ENCODE results near the gene GPR84.
"Not testable (repeated sequence)": the region's sequence is repeated elsewhere in the genome, so short reads cannot be mapped to it uniquely, and the experiment has no call there.

The GPR84 gene

GRCh38 chr12:54354271-54354670, 10.0 kb downstream of the GPR84 start:
- DNase-seq, result not testable (repeated sequence)

- peak; percentile 66 for DNase-seq
These were observed 11.1 kb downstream of the GPR84 start for GRCh38 chr12:54352891-54353874.

GRCh38 chr12:54352022-54352531, 12.2 kb downstream of the GPR84 start:
- DNase-seq, result peak; percentile 66

- DNase-seq, result no peak
These were observed 12.9 kb downstream of the GPR84 start for GRCh38 chr12:54351341-54351740.

- no peak for DNase-seq
These were observed 13.5 kb downstream of the GPR84 start for GRCh38 chr12:54350743-54351142.

GRCh38 chr12:54349679-54350078, 14.6 kb downstream of the GPR84 start:
- no peak for DNase-seq

GRCh38 chr12:54349036-54349435, 15.2 kb downstream of the GPR84 start:
- no peak for DNase-seq

GRCh38 chr12:54341378-54342300, 22.6 kb downstream of the GPR84 start:
- no peak for DNase-seq

GRCh38 chr12:54340846-54341245, 23.4 kb downstream of the GPR84 start:
- no peak for DNase-seq

GRCh38 chr12:54338698-54339296, 25.5 kb downstream of the GPR84 start:
- DNase-seq, result no peak

GRCh38 chr12:54337854-54338650, 26.2 kb downstream of the GPR84 start:
- no peak for DNase-seq

- no peak for DNase-seq
These were observed 26.9 kb downstream of the GPR84 start for GRCh38 chr12:54337280-54337842.

GRCh38 chr12:54333420-54334034, 30.8 kb downstream of the GPR84 start:
- no peak for DNase-seq

- no peak for DNase-seq
These were observed 32.8 kb downstream of the GPR84 start for GRCh38 chr12:54331461-54331860.

- DNase-seq, result no peak
These were observed 33.8 kb downstream of the GPR84 start for GRCh38 chr12:54330442-54330841.

GRCh38 chr12:54329759-54330158, 34.5 kb downstream of the GPR84 start:
- DNase-seq, result no peak

- DNase-seq, result no peak
These were observed 35.5 kb downstream of the GPR84 start for GRCh38 chr12:54328595-54329337.

GRCh38 chr12:54325442-54326109, 38.7 kb downstream of the GPR84 start:
- not testable (repeated sequence) for DNase-seq

- DNase-seq, result peak; percentile 97
These were observed 39.5 kb downstream of the GPR84 start, which contains the start of gene COPZ1 for GRCh38 chr12:54324617-54325441. Gene COPZ1 (plus strand): TSS chr12:54325131. CDS start chr12:54325164, 33 bp downstream.

Data from NCI-H1105 treated with DMSO at 0.1 percent for 48 hours (cell line).